OCI-LY3 (cell line): ENCODE data around the gene CBLL1.

Source experiments
- CTCF ChIP-seq: fragments of 200-600, 300-600 bp; sonication (generic); IDR thresholded peaks from 2 replicates; pipeline ENCODE4 v1.5.1; 2014; ENCODE audit warnings: antibody characterized with exemption, low read length, low read depth
- EZH2phosphoT487 ChIP-seq: fragments of 200-600 bp; shearing (Covaris generic); IDR thresholded peaks from 2 replicates; pipeline ENCODE4 v1.6.1; 2018; ENCODE audit warnings: antibody characterized with exemption, mixed run types, low read depth

- TF ChIP-seq CTCF (no peak), EZH2phosphoT487 (no peak)
Measured at GRCh38 chr7:107789647-107790046, 45.7 kb downstream of the CBLL1 start.
